ENCODE measurements around the gene TBCA.
A peak's percentile ranks its signal among the peaks of the same experiment; 100 is the strongest.
"Not testable (repeated sequence)": the region's sequence is repeated elsewhere in the genome, so short reads cannot be mapped to it uniquely, and the experiment has no call there.

TBCA gene

DNA sequence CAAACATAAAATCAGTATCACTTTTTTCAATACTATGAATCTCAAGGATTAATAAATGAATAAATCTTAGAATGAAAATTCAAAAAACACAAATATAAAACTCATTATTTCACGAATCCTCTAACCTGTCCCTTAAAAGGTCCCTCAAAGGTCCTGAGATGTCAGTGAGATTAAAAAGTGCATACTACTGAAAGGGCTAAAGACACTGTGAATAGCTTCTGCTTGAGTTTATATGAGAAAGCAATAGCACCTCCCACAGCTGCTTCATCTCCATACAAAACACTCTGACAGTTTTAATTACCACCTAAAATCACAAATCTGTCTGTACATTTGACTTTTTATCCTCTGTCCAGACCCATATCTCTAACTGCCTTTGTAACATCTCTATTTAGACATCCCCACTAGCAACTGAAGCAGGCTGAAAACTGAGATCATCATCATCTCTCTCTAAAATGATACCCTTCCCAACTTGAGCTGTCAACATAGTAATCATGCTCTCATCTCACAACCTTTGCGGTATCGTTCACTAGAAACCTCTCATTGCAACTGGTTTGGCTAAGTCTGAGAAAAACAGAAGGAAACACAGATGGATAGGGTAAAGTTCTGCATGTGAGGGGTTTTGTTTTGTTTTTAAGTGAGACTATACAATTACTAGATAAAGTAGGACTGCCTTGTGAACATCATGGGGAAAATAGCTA is 56.3 kb downstream of the TBCA start:
- H3K27ac ChIP-seq: no peak overlapping the region
- H3K4me3 ChIP-seq: no peak overlapping the region

DNA sequence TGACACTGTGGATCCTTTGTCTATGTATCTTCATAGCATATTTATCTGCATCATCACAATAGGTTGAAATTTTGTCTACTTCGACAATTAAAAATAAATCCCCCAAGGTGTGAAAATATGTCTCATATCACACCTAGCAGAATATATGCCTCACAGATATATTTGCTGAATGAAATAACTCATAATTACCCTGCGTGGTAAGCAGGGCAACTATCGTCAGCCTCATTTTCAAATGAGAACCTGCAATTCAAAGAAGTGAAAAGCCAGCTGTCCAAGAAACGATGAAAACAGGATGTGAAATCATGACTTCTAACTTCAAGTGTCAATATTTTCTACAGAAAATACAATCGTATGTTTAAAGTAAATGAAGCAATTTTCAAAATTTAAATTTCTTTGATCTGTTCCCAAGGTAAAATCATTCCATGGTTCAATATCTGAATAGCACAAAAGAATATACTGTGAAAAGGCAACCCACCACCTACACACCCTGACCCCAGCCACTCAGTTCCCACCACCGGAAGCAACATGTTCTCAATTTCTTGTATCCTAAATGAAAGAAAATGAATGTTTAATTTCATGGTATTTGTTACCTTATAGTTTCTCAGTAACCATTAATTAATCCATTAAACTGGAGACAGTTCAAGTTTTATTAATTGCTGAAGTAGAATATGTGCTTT is 57.1 kb downstream of the TBCA start:
- Histone ChIP-seq H3K27ac (no peak overlapping the region), H3K4me3 (no peak overlapping the region)

DNA sequence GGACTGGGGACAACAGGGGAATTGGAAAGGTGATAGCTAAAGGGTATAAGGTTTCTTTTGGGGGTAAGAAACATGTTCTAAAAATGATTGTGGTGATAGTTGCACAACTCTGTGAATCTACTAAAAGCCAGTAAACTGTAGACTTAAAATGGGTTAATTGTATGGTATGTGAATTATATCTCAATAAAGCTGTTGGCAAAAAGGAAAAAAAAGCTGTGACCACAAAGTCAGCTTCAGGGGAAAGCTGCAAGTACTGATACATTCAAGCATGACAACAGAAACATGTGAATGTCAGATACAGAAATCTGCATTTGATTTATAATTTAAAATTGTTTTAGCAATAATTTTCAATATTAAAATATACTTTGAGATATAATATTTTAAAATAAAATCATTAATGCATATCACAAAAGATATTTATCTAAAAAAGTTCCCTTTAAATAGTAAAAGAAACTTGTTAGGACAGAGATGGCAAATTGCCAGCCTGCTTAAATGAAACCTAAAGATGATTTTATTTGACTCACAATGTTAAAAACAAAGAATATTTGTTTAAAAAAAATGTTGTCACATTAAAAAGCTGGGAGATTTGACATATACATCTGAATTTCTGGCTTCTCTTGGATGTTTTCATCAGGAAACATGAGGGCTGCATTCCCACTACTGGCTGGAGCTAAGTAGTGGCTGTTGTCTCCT is 66.0 kb downstream of the TBCA start:
- H3K27ac ChIP-seq: no peak overlapping the region
- H3K4me3 ChIP-seq: no peak overlapping the region

DNA sequence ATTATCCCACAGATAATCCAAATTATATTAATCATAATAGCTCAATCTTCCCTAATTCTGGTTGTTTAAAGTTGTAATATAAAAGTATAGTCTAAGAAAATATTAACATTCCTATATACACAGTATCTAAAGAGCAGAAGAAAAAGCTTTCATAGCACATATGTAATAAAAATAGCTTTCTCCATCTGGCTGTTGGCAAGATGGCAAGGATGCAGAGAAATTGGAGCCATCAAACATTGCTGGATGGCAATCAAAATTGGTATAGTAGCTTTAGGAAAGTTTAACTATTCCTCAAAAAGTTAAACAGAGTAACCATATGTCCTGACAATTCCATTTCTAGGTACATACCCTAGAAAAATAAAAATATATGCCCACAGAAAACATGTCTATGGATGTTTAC is 66.8 kb downstream of the TBCA start:
- H3K4me3 ChIP-seq: no peak overlapping the region
- H3K27ac ChIP-seq: no peak overlapping the region

DNA sequence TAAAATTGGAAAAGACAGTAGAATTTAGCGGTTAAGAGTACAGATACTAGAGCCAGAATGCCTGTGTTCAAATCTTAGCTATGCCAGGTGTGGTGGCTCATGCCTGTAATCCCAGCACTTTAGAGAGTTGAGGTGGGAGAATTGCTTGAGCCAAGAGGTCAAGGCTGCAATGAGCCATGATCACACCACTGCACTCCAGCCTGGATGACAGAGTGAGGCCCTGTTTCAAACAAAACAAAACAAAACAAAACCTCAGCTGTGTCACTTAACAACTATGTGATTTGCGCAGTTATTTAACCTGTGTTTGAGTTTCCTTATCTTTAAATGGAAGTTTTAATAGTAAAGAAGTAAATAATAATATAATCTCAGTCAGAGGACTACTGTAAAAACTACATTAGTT is 68.3 kb downstream of the TBCA start:
- H3K4me3 ChIP-seq: no peak overlapping the region
- no peak overlapping the region for H3K27ac ChIP-seq

DNA sequence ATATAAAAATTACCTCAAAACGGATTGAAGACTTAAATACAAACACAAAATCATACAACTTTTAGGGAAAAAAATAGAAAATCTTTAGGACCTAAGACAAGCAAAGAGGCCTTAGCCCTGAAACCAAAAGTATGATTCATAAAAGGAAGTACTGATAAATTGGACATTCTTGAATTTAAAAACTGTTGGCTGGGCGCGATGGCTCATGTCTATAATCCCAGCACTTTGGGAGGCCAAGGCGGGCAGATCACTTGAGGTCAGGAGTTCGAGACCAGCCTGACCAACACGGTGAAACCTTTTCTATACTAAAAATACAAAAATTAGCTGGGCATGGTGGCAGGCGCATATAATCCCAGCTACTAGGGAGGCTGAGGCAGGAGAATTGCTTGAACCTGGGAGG is 76.6 kb downstream of the TBCA start:
- H3K4me3 ChIP-seq, H3K27ac ChIP-seq: not testable (repeated sequence)

DNA sequence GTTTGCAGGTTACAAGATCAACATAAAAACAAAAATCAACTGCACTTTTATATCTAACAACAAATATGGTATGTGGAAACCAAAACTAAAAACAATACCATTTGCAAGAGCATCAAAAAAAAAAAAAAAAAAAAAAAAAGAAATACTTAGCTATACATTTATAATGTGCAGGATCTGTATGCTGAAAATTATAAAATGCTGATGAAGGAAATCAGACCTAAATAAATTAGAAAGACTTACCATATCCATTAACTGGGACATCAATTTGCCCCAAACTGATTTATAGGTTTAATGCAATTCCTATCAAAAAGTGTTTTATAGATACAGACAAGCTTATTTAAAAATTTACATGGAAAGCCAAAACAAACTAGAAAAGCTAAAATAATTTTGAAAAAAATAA is 77.2 kb downstream of the TBCA start:
- H3K27ac ChIP-seq: no peak overlapping the region

DNA sequence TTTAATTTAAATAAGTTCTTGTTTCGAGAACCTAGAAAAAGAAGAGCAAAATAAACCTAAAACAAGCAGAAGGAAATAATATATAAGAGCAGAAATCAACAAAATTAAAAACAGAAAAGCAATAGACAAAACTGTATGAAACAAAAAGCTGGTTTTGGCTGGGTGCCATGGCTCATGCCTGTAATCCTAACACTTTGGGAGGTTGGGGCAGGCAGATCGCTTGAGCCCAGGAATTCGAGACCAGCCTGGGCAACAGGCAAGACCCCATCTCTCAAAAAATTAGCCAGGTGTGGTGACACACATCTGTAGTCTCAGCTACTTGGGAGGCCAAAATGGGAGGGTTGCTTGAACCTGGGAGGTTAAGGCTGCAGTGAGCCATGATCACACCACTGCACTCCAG is 78.4 kb downstream of the TBCA start:
- Histone ChIP-seq H3K4me3 (no peak overlapping the region), H3K27ac (no peak overlapping the region)

More for the DNA sequence above, 77.2 kb downstream of the TBCA start:
- H3K4me3 ChIP-seq: no peak overlapping the region

DNA sequence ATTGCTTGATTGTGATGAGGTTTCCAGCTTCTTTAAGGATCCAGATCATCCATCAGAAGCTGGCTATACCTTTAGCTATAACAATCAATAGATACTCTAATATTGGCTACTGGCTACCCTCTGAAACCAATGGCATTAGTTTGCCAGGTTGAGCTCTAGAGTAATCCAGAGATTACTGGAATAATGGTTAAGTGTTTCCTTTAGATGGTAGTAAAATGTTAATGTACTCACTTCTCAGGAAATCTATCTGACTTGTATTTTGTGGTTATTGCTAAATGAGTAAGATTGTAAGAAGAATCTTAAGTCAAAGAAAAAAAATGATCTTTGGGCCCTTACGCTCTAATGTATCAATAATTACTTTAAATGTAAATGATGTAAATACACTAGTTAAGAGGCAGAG is 80.0 kb downstream of the TBCA start:
- no peak overlapping the region for H3K27ac ChIP-seq

DNA sequence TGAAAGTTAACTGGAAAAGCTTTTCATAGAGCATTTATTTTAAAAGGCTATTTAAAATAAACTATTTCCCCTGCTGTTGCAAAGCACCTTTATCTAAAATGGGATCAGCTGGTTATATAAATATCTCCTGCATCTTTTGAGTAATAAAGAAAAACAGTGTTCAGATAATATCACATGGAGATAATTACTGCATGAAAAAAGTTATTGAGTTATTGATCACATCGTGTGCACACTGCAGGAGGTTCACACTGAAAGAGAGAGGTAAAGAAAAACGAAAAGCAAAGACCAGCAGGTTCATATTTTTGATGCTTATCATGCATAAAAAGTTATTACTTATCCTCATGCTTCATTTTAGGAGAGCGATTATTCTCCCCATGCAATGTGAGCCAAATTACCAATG is 82.2 kb downstream of the TBCA start:
- Histone ChIP-seq H3K4me3 (no peak overlapping the region), H3K27ac (no peak overlapping the region)

More for the DNA sequence above, 80.0 kb downstream of the TBCA start:
- no peak overlapping the region for H3K4me3 ChIP-seq

DNA sequence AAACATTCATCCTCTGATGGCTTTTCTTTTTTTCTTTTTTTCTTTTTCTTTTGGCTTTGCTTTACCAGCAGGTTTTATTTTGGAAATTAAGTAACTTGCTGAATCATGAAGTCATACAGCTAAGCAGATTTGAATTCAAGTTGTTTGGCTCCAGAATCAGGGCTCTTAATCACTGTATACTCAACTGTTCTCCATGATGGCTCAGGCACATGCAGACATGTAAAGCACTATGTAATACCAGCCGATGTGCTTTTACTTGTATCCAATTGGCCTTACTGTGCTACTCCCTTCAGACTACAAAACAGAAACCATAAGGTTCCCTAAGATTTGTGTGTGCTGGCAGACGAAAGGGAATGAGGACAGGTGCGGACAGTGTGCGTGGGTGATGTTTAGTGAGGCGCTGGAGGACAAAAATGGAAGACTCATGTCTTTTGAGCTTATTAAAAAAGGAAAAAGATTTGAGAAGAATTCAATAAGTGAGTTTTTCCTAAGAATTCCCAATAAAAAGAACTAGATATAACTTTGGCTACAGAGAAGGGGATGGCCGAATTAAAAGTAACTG is 92.9 kb downstream of the TBCA start:
- no peak overlapping the region for H3K4me3 ChIP-seq
- H3K27ac ChIP-seq: peak overlapping the region in 1 of 21 experiments; percentile 44

DNA sequence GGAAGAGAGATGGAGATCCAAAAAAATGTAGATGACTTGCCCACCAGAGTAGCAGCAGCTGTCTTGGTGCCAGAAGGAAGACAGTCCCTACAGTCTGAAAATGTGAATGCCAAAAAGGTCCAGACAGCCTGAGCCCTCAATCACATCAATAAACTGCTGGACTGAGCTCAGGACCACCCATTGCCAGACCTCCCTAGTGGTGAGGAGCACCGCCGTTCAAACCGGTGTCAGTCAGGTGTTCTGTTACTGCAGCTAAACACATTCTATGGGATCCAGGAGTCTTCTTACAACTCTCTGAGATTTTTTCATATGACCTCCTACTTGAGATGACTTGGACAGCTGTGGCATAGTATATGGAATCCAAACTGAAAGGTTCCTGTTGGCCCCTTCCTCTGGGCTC is 105.6 kb downstream of the TBCA start:
- Histone ChIP-seq H3K27ac (no peak overlapping the region), H3K4me3 (no peak overlapping the region)

DNA sequence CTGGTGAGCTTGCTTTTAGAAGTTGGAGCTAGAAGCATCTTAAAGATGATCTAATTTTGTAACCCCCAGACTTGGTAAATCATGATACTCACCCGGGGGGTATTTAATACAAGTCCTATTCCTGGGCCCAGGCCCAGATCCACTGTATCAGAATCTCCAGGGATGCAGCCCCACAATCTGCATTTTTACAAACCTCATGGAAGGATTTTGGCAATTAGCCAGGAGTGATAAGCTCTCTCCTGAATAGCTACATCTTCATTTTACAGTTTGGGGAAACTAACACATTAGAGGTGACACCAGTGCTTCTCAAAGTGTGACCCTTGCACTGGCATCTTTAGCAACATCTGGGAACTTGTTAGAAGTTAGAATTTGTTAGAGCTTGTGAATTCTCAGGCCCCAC is 106.5 kb downstream of the TBCA start:
- Histone ChIP-seq H3K4me3 (no peak overlapping the region), H3K27ac (no peak overlapping the region)

DNA sequence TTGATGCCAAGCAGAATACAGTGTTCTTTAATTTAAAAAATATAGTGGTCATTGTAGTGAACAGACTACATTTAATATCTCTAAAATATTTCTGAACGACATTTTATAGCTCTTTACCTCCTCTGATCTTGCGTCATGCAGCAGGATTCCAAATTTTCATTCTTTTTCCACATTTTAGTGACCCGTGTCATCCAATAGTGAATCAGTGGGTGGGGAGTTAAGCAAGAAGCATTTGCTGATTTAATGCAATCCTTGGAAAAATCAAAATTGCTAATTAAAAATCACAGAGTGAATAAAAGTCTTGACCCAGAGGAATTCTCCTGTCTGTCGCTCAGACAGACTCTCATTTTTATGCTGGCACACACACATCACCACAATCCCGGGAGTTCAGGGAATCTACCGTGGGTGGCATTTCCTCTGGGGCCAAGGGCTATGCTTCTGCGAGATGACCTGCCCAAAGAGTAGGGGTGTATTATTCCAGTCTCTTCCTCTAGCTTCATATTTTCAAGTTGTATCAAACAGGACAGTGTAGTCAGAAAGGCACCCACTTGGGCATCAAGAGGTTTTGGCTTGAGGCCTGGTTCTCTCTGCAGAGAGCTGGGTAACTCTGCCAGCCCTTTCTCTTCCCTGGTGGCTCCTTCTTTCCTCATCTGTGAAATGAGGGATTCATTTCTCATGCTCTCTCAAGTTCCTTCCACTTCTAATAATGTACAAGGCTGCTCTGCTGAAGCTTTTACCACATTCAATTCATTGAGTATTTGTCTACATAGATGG is 112.9 kb downstream of the TBCA start:
- Histone ChIP-seq H3K27ac (peak overlapping the region in 1 of 21 experiments; percentile 31), H3K4me3 (no peak overlapping the region)

DNA sequence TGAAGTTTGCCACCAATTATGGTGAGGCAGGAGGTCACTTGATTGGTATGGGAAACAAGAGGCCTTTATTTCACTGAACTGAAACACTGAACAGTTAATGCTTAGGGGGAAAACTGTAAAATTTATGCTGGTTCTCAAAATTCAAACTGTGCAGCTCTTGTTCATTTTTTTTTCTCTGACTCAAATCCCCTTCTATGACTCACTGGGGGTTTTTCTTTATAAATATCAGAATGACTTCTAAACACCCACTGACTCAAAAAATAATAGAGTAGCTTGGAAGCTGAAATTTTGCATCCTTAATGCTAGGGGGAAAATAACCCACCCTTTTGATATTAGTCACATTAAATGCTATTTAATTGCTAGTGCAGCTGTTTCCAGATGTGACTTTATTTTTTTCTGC is 113.5 kb downstream of the TBCA start:
- H3K27ac ChIP-seq: peak overlapping the region in 1 of 21 experiments; percentile 31
- no peak overlapping the region for H3K4me3 ChIP-seq

DNA sequence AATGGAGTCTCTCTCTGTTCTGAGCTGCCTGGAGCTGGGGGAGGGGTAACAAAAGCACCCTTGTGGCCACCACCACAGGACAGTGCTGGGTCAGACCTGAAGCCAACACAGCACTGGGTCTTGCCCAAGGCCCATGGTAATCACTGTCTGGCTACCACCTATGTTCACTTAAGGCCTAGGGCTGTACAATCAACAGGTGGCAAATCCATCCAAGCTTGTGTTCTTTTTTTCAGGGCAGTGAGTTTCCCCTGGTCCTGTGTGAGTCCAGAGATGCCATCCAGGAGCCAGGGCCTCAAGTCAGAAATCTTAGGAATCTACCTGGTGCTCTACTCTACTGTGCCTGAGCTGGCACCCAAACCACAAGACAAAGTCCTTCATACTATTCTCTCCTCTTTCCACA is 117.5 kb downstream of the TBCA start:
- no peak overlapping the region for H3K27ac ChIP-seq
- H3K4me3 ChIP-seq: no peak overlapping the region

DNA sequence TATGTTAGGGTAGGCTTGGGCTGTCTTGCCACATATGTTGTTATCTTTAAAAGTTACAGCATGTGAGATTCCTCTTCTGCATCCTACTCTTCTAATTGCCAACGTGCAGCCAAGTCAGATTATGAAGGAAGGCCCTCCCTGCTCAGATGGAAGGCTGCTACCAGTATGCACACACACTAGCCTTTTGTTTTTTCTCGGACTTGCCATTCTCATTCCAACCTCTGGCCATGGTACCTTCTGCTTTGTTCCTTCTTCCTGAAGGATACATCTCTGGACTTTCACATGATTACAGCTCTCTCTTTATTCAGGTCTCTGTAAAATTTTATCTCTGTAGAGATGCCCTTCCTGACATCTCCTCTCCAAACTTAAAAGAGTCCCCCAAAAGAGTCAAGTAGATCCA is 124.8 kb downstream of the TBCA start:
- Histone ChIP-seq H3K4me3 (no peak overlapping the region), H3K27ac (no peak overlapping the region)

DNA sequence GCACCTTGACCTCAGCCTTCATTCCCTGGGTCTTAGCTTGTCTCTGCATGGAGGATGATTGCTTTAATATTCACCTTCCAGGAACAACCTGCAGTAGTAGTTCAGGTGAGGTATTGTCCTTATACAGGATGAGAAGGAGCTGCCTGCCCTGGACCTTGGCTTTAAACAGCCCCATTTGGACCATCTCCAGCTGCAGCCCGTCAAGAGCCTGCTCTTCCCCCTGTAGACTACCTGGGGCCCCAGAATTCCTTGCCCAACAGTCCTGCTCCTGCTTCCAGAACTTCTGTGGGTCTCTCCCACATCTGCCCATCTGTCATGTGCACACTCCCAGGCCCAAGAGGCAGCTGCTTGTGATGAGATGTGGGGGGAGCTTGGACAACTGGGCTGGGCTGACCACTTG is 125.5 kb downstream of the TBCA start:
- Histone ChIP-seq H3K27ac (no peak overlapping the region), H3K4me3 (no peak overlapping the region)

DNA sequence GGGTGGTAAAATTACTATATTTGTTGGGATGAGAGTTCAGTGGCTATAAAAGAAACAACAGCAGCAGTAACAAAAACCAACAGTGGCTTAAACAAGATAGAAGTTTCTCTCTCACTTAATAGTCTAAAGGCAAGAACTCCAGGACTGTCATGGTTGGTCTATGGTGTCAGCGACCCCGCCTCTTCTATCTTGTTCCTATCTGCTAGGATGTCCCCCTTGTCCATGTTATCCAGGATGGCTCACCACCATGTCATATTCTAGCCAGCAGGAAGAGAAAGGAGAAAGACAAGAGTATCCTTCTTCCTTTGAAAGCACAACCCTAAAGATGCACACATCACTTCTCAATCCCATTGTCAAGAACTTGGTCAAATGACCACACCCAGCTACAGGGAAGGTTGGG is 126.4 kb downstream of the TBCA start:
- H3K4me3 ChIP-seq: no peak overlapping the region

DNA sequence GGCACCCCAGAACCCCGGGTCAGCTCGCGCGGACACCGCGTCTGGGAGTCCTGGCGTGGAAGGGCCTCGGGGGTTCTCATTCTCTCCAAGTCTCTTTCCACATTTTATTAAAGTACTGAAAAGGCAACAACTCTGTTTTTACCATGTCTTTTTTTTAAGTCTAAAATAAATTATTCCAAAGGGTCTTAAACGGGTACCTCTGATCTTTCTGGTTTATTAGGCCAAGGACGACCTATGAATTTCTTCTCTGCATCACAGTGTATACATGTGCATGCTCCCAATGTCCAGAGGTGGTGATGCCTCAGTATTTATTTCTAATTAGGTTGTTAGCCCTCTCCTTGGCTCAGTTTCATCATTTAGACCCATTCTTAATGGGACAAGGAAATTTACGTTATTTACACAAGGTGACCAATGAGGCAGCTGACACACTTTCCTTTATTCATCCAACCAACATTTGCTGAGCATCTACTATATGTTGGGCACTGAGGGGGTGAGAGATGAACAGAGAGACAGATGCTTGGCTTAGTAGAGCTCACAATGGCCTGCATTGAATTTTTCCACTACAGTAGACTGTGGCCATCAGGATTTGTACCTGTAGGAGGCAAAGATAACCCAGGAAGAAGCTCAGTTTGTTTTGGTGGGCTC is 130.0 kb downstream of the TBCA start:
- H3K27ac ChIP-seq: no peak overlapping the region
- H3K4me3 ChIP-seq: no peak overlapping the region

More for the DNA sequence above, 126.4 kb downstream of the TBCA start:
- H3K27ac ChIP-seq: no peak overlapping the region
